PC-3 (cell line): Measurements from ENCODE around the gene PTGES3L. TPM values are rescaled to one million over a fixed set of nuclear protein-coding genes. Genes with fewer than 3 reads are reported as not detected.
"Not testable (repeated sequence)": the region's sequence is repeated elsewhere in the genome, so short reads cannot be mapped to it uniquely, and the experiment has no call there.

Source experiments
- ATAC-seq: fragments of 200-7000 bp; cut with Tn5 transposase; 2 replicates; pipeline ENCODE4 v1.9.1; 2020; ENCODE audit warnings: mild to moderate bottlenecking, moderate library complexity
- BruUV-seq: library from RNA; stranded (reverse); fragments of 400-500 nt; replicated peaks from 2 replicates; lab custom pipeline; 2021; lab: Mats Ljungman, UMichigan
- CTCF ChIA-PET: fragments of 300-600 bp; sonication (Branson Sonifier 250); formaldehyde crosslinking; loops from one replicate; lab custom pipeline; 2022; ENCODE audit warnings: antibody characterized with exemption; lab: Charles Lee
- POLR2A ChIA-PET: fragments of 300-600 bp; sonication (Branson Sonifier 250); formaldehyde crosslinking; loops from one replicate; lab custom pipeline; 2022; ENCODE audit warnings: antibody characterized with exemption; ENCODE audit not compliant: unreplicated experiment; lab: Charles Lee
- DNase-seq: peaks from one replicate; pipeline ENCODE4 v3.0.0-alpha.2; 2015
- H2AFZ ChIP-seq: fragments of 300-600 bp; sonication (generic); 2 replicates; pipeline ENCODE4 v1.6.0; 2016; ENCODE audit warnings: antibody characterized with exemption, low read length
- H3F3A ChIP-seq: fragments of 300-600 bp; sonication (generic); one replicate; pipeline ENCODE4 v1.6.0; 2017; ENCODE audit warnings: antibody characterized with exemption, low read length, control low read depth, mild to moderate bottlenecking; ENCODE audit not compliant: unreplicated experiment
- H3K27ac ChIP-seq: fragments of 300-600 bp; sonication (generic); 2 replicates; pipeline ENCODE4 v1.5.1; 2016; ENCODE audit warnings: mild to moderate bottlenecking, low read length
- H3K27me3 ChIP-seq: fragments of 300-600 bp; sonication (generic); 2 replicates; pipeline ENCODE4 v1.6.1; 2016; ENCODE audit warnings: low read length, mixed read lengths
- H3K36me3 ChIP-seq: fragments of 300-600 bp; sonication (generic); 2 replicates; pipeline ENCODE4 v1.6.1; 2016; ENCODE audit warnings: low read depth, mixed run types, low read length, mixed read lengths
- H3K4me1 ChIP-seq: fragments of 300-600 bp; sonication (generic); 2 replicates; pipeline ENCODE4 v1.5.1; 2016; ENCODE audit warnings: low read length; ENCODE audit not compliant: insufficient read depth
- H3K4me2 ChIP-seq: fragments of 300-600 bp; sonication (generic); 2 replicates; pipeline ENCODE4 v1.6.0; 2016; ENCODE audit warnings: low read length
- H3K4me3 ChIP-seq: fragments of 300-600 bp; sonication (generic); 2 replicates; pipeline ENCODE4 v1.5.1; 2016; ENCODE audit warnings: mild to moderate bottlenecking, low read length, mixed read lengths
- H3K79me2 ChIP-seq: fragments of 300-600 bp; sonication (generic); 2 replicates; pipeline ENCODE4 v1.6.1; 2017; ENCODE audit warnings: low read length, mixed read lengths
- H3K9ac ChIP-seq: fragments of 300-600 bp; sonication (generic); 2 replicates; pipeline ENCODE4 v1.6.0; 2016; ENCODE audit warnings: mild to moderate bottlenecking, low read length
- H3K9me2 ChIP-seq: fragments of 300-600 bp; sonication (generic); replicated peaks from 2 replicates; pipeline ENCODE4 v1.6.1; 2016; ENCODE audit warnings: mixed run types, low read length, mixed read lengths
- H3K9me3 ChIP-seq: fragments of 300-600 bp; sonication (generic); 2 replicates; pipeline ENCODE4 v1.6.1; 2016; ENCODE audit warnings: low read length, mixed read lengths
- H4K20me1 ChIP-seq: fragments of 300-600 bp; sonication (generic); 2 replicates; pipeline ENCODE4 v1.6.1; 2016; ENCODE audit warnings: low read length, mixed read lengths
- CTCF ChIP-seq: fragments of 300-600 bp; sonication (generic); conservative IDR thresholded peaks from 2 replicates; pipeline ENCODE4 v1.5.1; 2017; ENCODE audit warnings: antibody characterized with exemption, low read depth, mild to moderate bottlenecking, low read length
- EZH2 ChIP-seq: fragments of 300-600 bp; sonication (generic); IDR thresholded peaks from one replicate; pipeline ENCODE4 v1.6.1; 2017; ENCODE audit warnings: antibody characterized with exemption, mild to moderate bottlenecking, low read length; ENCODE audit not compliant: unreplicated experiment
- EZH2phosphoT487 ChIP-seq: fragments of 300-600 bp; sonication (generic); IDR thresholded peaks from 2 replicates; pipeline ENCODE4 v1.6.1; 2018; ENCODE audit warnings: mild to moderate bottlenecking, antibody characterized with exemption, low read length, borderline replicate concordance
- intact Hi-C: fragments of 100-400 bp; cut with micrococcal nuclease; formaldehyde crosslinking; loops from 2 replicates; pipeline ENCODE4 v1.9.0; 2023
- total RNA-seq: library from RNA; depleted of rRNA; stranded (reverse); fragments of >200 nt; gene quantifications from 2 replicates; pipeline ENCODE4 v1.2.3, GENCODE V29; 2014

The PTGES3L gene
- total RNA-seq, 1 experiment from 2014 or later: 0.55 TPM

- CTCF ChIA-PET: interaction anchor here (0.6 to 0.9 kb wide), 2 partner anchors 17 to 126 kb away, joined by 3 to 6 read pairs; partner anchors contain the start of gene RPL27
- H4K20me1 ChIP-seq: no peaks in the 10 kb centered on the region
- H3F3A ChIP-seq: no peaks in the 10 kb centered on the region
- H3K79me2 ChIP-seq: peaks cover 65% of the 10 kb centered on the region
- no TSS peak for BruUV-seq
- POLR2A ChIA-PET: no interaction called here
- intact Hi-C loops: no loop called here
- DNase-seq (peak; percentile 62), ATAC-seq (peak; percentile 67)
- no peaks in the 10 kb centered on the region for H3K9me3 ChIP-seq
- H3K4me1 ChIP-seq: peaks cover 18% of the 10 kb centered on the region
- peak overlapping the region; percentile 86 for H2AFZ ChIP-seq
- H3K27me3 ChIP-seq: no peaks in the 10 kb centered on the region
- H3K4me2 ChIP-seq: peak overlapping the region; percentile 100
- TF ChIP-seq EZH2 (no peak), EZH2phosphoT487 (no peak), CTCF (no peak)
- peak overlapping the region; percentile 99 for H3K4me3 ChIP-seq
- no peaks in the 10 kb centered on the region for H3K9me2 ChIP-seq
- no peaks in the 10 kb centered on the region for H3K36me3 ChIP-seq
- peak overlapping the region; percentile 82 for H3K27ac ChIP-seq
- peak overlapping the region; percentile 91 for H3K9ac ChIP-seq
Observed at GRCh38 chr17:42980766-42981397, 1.0 kb upstream of the PTGES3L start.

- peak within 1 kb of the TSS; percentile 100 for H3K4me2 ChIP-seq
- peak within 1 kb of the TSS; percentile 82 for H3K27ac ChIP-seq
- peak within 1 kb of the TSS; percentile 86 for H2AFZ ChIP-seq
- no peaks in the 10 kb centered on the region for H3F3A ChIP-seq
- no TSS peak for BruUV-seq
- H3K79me2 ChIP-seq: peaks cover 60% of the 10 kb centered on the region
- TF ChIP-seq EZH2phosphoT487 (no peak), EZH2 (no peak), CTCF (no peak)
- DNase-seq (peak; percentile 83), ATAC-seq (peak; percentile 80)
- no peaks in the 10 kb centered on the region for H3K9me3 ChIP-seq
- peak within 1 kb of the TSS; percentile 91 for H3K9ac ChIP-seq
- H3K9me2 ChIP-seq: no peaks in the 10 kb centered on the region
- ChIA-PET CTCF (interaction anchor here (0.9 kb wide), 1 partner anchor 18 kb away, joined by 3 read pairs; the partner anchor contains the start of gene RPL27), POLR2A (no interaction called here)
- no peaks in the 10 kb centered on the region for H3K36me3 ChIP-seq
- peaks cover 18% of the 10 kb centered on the region for H3K4me1 ChIP-seq
- no peaks in the 10 kb centered on the region for H4K20me1 ChIP-seq
- intact Hi-C loops: no loop called here
- H3K4me3 ChIP-seq: peak within 1 kb of the TSS; percentile 99
- H3K27me3 ChIP-seq: no peaks in the 10 kb centered on the region
Observed at GRCh38 chr17:42980274-42980765, 440 bp upstream of the PTGES3L start, which contains the start of gene RUNDC1. Gene RUNDC1, plus strand, starts transcription at chr17:42980565. Its CDS starts 12 bp downstream, at chr17:42980577.

- H3K9me2 ChIP-seq, H3K4me1 ChIP-seq, BruUV-seq, H4K20me1 ChIP-seq, H3K4me3 ChIP-seq, H3K27me3 ChIP-seq, H3K36me3 ChIP-seq, H3K27ac ChIP-seq, H2AFZ ChIP-seq, CTCF ChIA-PET, POLR2A ChIA-PET, H3K9ac ChIP-seq, H3F3A ChIP-seq, ATAC-seq, DNase-seq, H3K4me2 ChIP-seq, H3K9me3 ChIP-seq, intact Hi-C loops: not testable (repeated sequence)
- H3K79me2 ChIP-seq: peaks cover 15% of the 10 kb centered on the region
Observed at GRCh38 chr17:42975701-42976100, 4.2 kb downstream of the PTGES3L start.
